HG03108 (cell line): Measurements from ENCODE around the gene FAM110A.
"Not testable (repeated sequence)": the region's sequence is repeated elsewhere in the genome, so short reads cannot be mapped to it uniquely, and the experiment has no call there.

Experiments
- ATAC-seq: cut with Tn5 transposase; IDR thresholded peaks from one replicate; pipeline ENCODE4 v1.9.1; 2021; ENCODE audit warnings: moderate library complexity; ENCODE audit not compliant: unreplicated experiment

Gene FAM110A

DNA sequence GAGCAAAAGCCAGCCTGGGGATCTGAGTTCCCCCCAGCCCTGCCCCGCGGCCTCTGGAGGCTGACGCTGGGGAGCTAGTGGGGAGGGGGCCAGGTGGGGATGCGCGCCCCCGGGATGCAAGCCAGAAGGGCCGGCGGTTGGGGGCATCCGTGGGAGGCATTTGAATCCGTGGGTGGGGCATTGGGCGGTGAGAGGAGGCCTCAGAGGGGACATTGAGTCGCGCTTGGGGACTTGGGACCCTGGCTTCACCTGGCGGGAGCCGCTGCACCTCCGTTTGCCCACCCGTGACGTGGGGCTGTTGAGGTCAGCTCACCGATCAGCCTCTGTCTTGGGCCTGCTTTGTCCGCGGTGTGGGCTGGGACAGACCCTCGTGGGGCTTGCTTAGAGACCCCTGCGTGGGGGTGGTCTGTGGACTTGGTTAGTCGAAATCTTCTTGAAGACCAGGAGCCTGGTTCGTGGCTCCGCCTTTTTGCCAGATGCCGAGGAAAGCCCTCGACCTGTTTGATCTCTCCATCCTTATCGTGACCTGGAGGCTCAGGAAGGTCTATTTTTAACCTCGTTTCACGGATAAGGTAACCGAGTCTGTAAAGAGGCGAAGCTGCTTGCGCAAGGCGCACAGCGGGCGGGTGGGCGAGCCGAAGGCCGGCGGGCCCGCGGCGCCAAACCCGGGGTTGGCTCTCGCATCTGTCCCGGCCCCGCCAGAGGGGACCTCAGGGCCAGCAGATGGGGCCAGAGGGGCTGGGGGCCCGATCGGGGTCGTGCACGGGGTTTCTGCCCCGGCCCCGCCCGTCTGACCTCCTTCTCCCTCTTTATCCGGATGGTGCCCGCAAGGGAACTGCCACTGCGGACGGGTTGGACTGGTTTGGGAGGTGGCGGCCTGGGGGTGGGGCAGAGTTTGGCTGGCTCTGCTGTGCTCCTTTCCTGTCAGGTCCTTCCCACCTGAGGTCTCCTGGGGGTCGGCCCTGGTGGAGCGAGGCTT is 8.3 kb downstream of the FAM110A start:
- ATAC-seq = no peak

- ATAC-seq = no peak
Measured at GRCh38 chr20:842547-842940, 9.0 kb downstream of the FAM110A start.

DNA sequence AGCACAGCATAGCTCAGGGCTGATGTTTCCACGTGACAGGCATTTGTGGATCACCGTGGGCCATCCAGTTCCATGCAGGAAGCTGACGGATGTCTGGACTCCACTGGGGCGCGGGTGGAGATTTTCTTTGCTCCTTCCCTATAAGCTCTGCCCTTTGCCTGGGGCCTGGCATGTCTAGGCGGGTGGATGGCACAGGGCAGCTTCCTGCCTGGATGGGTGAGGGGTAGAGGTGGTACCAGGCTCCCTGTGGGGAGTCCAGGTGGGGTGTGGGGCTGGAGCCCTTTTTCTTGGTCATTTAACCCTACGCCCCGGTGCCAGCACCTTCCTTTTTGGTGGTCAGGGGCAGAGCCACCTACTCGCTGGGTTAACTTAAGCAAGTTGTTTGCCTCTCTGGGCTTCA is 10.4 kb downstream of the FAM110A start:
- ATAC-seq = no peak

DNA sequence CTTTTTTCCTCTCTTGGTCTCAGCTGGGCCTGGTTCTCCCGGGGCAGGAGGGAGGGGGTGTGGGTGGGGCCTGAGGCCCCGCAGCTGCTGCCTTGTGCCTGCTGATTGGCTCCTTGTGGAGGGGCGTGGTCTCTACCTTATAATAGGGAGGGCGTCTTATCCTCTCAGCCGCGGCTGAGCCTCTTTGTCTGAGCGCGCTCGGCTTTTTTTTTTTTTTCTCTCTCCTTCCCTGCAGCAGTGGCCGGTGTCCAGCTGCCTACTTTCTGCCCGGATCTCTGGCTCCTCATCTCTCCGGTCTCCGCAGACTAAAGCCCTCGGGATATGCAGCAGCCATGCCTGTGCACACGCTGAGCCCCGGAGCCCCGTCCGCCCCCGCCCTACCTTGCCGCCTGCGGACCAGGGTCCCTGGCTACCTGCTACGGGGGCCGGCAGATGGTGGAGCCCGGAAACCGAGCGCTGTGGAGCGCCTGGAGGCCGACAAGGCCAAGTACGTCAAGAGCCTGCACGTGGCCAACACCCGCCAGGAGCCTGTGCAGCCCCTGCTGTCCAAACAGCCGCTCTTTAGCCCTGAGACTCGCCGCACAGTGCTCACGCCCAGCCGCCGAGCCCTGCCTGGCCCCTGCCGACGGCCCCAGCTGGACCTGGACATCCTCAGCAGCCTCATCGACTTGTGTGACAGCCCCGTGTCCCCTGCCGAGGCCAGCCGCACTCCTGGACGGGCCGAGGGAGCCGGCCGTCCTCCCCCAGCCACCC is 11.1 kb downstream of the FAM110A start:
- peak; percentile 94 for ATAC-seq

DNA sequence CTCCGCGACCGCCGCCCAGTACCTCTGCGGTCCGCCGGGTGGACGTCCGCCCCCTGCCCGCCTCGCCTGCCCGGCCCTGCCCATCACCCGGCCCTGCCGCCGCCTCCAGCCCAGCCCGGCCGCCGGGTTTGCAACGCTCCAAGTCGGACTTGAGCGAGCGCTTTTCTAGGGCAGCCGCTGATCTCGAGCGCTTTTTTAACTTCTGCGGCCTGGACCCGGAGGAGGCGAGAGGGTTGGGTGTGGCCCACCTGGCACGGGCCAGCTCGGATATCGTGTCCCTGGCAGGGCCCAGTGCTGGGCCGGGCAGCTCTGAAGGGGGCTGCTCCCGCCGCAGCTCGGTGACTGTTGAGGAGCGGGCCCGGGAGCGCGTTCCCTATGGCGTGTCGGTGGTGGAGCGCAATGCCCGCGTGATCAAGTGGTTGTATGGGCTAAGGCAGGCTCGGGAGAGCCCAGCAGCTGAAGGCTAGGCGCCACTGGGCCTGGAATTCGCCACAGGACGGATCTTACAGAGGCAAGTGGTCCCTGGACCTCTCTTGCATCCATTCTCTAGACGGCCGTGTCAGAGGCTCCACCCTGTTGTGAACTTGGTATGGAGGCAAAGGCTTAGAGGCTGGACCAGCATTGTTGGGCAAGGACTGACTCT is 11.8 kb downstream of the FAM110A start:
- no peak for ATAC-seq

GRCh38 chr20:845941-846893 is 12.7 kb downstream of the FAM110A start:
- no peak for ATAC-seq

DNA sequence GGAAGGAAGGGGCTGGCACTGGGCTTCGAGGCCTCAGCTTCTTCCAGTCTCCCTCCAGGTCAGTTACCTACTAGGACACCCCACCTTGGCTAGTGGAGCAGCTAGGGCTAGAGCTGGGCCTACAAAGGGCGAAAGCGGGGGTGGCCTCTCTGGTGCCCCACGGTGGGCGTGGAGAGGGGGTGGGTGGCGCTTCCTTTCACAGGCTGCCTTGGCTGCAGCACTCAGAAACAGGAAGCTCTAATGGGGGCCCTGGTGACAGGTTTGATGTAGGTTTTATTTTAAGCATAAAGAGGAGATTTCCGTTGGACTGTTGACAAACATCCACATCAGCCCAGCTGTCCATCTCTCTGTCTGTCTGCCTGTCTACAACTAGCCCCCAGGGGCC is 13.4 kb downstream of the FAM110A start:
- ATAC-seq = peak; percentile 39

- no peak for ATAC-seq
Measured at GRCh38 chr20:848193-848592, 14.7 kb downstream of the FAM110A start.

DNA sequence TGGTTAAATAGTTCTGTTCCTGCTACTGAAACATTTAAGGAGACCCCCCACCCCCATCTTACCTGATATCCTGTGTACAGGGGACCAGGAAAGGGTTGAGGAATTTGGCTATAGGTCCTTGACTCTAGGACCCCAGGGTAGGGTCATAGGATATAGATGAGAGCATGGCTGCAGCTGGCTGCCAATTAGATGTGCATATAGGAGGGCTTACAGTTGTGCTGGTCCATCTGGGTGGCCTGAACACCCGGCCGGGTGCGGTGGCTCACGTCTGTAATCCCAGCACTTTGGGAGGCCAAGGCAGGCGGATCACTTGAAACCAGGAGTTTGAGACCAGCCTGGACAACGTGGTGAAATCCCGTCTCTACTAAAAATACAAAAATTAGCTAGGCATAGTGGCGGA is 15.2 kb downstream of the FAM110A start:
- not testable (repeated sequence) for ATAC-seq

GRCh38 chr20:853406-853996 is 20.0 kb downstream of the FAM110A start:
- ATAC-seq = no peak

- no peak for ATAC-seq
Measured at GRCh38 chr20:854601-855000, 21.1 kb downstream of the FAM110A start.

GRCh38 chr20:855466-856360 is 22.2 kb downstream of the FAM110A start:
- no peak for ATAC-seq

DNA sequence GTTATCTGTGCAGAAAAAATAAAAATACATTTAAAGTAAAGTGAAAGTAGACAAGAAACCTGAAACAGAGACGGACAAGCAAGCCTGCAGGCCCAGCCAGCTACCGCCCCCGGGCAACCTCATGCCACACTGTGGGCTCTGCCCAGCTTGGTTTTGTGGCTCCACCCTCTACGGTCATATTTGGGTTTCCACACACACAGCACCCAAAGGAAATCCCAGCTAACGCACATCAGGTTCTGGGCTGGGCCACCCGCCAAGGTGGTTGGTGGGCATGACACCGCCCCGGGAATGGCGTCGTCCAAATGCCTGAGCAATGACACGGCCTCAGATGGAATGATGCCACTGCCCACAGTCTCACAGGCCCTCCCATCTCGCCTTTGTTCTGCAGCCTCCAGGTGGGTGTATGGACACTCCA is 22.9 kb downstream of the FAM110A start:
- ATAC-seq = no peak

GRCh38 chr20:858011-858410 is 24.5 kb downstream of the FAM110A start:
- ATAC-seq = no peak

DNA sequence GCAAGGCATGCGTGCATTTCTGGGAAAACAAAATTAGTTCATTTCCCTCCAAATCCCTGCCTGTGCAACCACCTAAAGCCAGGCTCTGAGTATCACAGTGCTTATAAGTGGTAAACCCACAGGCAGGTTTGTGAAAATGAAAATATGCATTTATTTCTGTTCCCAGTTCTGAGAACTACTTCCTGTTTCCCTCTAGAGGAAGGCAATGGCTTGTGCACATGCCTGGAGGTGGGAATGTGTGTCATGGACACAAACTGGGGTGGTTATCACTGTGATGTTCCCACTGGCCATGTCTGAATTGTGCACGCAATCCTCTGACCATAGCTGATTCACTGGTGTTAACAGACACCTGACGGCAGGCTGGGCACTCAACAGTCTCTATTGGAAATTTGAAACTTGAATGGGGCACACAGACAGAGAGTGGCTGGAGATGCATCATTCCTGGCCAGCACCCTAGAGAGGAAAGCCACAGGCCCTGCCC is 26.3 kb downstream of the FAM110A start:
- no peak for ATAC-seq

- ATAC-seq = no peak
Measured at GRCh38 chr20:860891-861290, 27.4 kb downstream of the FAM110A start.

DNA sequence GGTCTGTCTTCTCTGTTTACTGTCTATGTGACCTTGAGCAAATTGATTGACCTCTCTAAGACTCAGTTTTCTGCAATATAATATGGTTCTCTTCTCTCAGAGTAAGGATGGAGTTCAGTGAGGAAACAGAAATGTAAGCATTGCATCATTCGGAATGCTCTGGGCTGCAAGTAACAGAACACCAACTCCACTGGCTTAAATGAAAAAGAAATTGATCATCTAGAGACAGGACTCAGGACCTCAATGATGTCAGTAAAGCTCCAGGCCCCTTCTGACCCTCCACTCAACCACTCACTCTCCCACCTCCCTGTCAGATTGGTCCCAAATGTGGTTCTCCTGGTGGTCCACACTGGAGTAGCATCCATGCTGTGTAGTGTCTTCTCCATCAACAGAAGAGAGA is 31.9 kb downstream of the FAM110A start:
- no peak for ATAC-seq

DNA sequence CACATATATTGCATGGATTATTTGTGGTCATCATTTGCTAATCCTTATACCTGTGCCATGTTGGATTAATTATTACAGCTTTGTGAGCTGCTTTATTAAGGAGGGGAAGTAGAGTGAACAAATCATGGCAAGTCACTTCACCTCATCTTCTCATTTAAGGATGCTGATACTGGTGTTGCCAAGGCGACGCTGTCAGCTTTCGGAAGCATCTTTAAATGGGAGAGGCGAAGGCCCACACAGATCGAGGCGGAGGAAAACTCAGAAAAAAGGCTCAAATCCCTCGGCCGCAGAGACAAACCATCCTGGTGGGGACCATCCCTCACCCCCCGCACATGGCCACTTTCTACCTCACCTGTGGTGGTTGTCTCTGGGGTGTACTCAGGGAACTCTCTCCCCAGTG is 34.8 kb downstream of the FAM110A start:
- no peak for ATAC-seq

- no peak for ATAC-seq
Measured at GRCh38 chr20:869606-870005, 36.1 kb downstream of the FAM110A start.
